Measurements from ENCODE around the gene SLC25A18.

GRCh38 chr22:17587629-17588028 is 24.3 kb downstream of the SLC25A18 start:
- TF ChIP-seq CTCF (conservative IDR thresholded peaks at IDR 0.05), result no peak
- TF ChIP-seq EZH2 (IDR thresholded peaks at IDR 0.05; ENCODE audit: low read depth), result no peak

Data from PC-9 (cell line).